HepG2 (cell line): ENCODE measurements around the gene GPT2. TPM values are rescaled to one million over a fixed set of nuclear protein-coding genes. Genes with fewer than 3 reads are reported as not detected.
A peak's percentile ranks its signal among the peaks of the same experiment; 100 is the strongest.

Experiments used
- BORCS8-MEF2B ChIP-seq: sonication (generic); formaldehyde crosslinking; IDR thresholded peaks from 2 replicates; pipeline ENCODE4 v1.8.0; 2022; ENCODE audit warnings: mild to moderate bottlenecking, missing genetic modification reagents
- GFI1 ChIP-seq: sonication (generic); formaldehyde crosslinking; IDR thresholded peaks from 2 replicates; pipeline ENCODE4 v1.5.0; 2020; ENCODE audit warnings: missing genetic modification reagents, mild to moderate bottlenecking, borderline replicate concordance
- GLI4 ChIP-seq: sonication (generic); formaldehyde crosslinking; IDR thresholded peaks from 2 replicates; pipeline ENCODE4 v1.5.1; 2020; ENCODE audit warnings: missing genetic modification reagents, mild to moderate bottlenecking, moderate library complexity, borderline replicate concordance
- HOXD1 ChIP-seq: sonication (generic); formaldehyde crosslinking; IDR thresholded peaks from 2 replicates; pipeline ENCODE4 v1.5.0; 2020; ENCODE audit warnings: missing genetic modification reagents
- NONO ChIP-seq, 2 experiments: fragments of 450-650 bp in 1 of 2; sonication (generic) in 1 of 2; formaldehyde crosslinking in 1 of 2; IDR thresholded peaks in 1 of 2; conservative IDR thresholded peaks in 1 of 2; 2 replicates each; pipeline versions ENCODE4 v1.6.1 to v1.8.0; 2017 to 2022; ENCODE audit warnings: mild to moderate bottlenecking in 1 of 2, missing genetic modification reagents in 1 of 2, moderate library complexity in 1 of 2
- PRPF4 ChIP-seq: fragments of 200-400 bp; formaldehyde crosslinking; IDR thresholded peaks from 2 replicates; pipeline ENCODE4 v1.6.1; 2016; ENCODE audit warnings: low read length, low read depth; ENCODE audit not compliant: poor library complexity, severe bottlenecking
- RARA ChIP-seq: IDR thresholded peaks from 2 replicates; pipeline ENCODE4 v1.6.1; 2016; ENCODE audit warnings: missing genetic modification reagents, missing compliant biosample characterization
- SKI ChIP-seq: fragments of 450-650 bp; IDR thresholded peaks from one replicate; pipeline ENCODE4 v1.6.1; 2018; ENCODE audit warnings: mild to moderate bottlenecking; ENCODE audit not compliant: partially characterized antibody
- TCF7L2 ChIP-seq: IDR thresholded peaks from 2 replicates; pipeline ENCODE4 v1.6.1; 2011; ENCODE audit warnings: mild to moderate bottlenecking, low read depth, low read length, moderate library complexity
- ZFP36L2 ChIP-seq: sonication (generic); formaldehyde crosslinking; IDR thresholded peaks from 2 replicates; pipeline ENCODE4 v1.4.0; 2020; ENCODE audit warnings: missing genetic modification reagents
- ZNF468 ChIP-seq: sonication (generic); formaldehyde crosslinking; IDR thresholded peaks from 2 replicates; pipeline ENCODE4 v1.8.0; 2022; ENCODE audit warnings: mild to moderate bottlenecking, moderate library complexity, missing genetic modification reagents
- ZNF530 ChIP-seq: sonication (generic); formaldehyde crosslinking; IDR thresholded peaks from 2 replicates; pipeline ENCODE4 v1.5.0; 2020; ENCODE audit warnings: low read depth, mild to moderate bottlenecking, missing genetic modification reagents
- ZNF546 ChIP-seq: sonication (generic); formaldehyde crosslinking; conservative IDR thresholded peaks from 2 replicates; pipeline ENCODE4 v1.8.1; 2023; ENCODE audit warnings: mild to moderate bottlenecking, missing genetic modification reagents
- ZNF564 ChIP-seq: sonication (generic); formaldehyde crosslinking; IDR thresholded peaks from 2 replicates; pipeline ENCODE4 v1.8.1; 2023; ENCODE audit warnings: mild to moderate bottlenecking, missing genetic modification reagents
- polyA plus RNA-seq, 8 experiments: library from polyadenylated mRNA; depleted of rRNA in 3 of 8; stranded (reverse) in 7 of 8; unstranded in 1 of 8; fragments of >200 nt; fragmentation: Illumina TruSeq in 4 of 8; extraction: Trizol in 4 of 8; gene quantifications; 2 replicates each; pipeline versions ENCODE4 v1.2.1 to v1.2.3, GENCODE V29; 2011 to 2016; ENCODE audit warnings: low read depth in 4 of 8, missing spikeins in 1 of 8, mixed read lengths in 1 of 8; ENCODE audit not compliant: insufficient read depth in 1 of 8
- total RNA-seq, 5 experiments: library from RNA; depleted of rRNA; stranded (reverse); fragments of >200 nt; fragmentation: Illumina TruSeq; extraction: Trizol; gene quantifications; 2 replicates each; pipeline ENCODE4 v1.2.3, GENCODE V29; 2016; ENCODE audit warnings: low read depth in 1 of 5
- TF ChIP-seq, protein P1 (sequence below): sonication (generic); formaldehyde crosslinking; IDR thresholded peaks from 2 replicates; pipeline ENCODE4 v1.4.0; 2020; ENCODE audit warnings: missing genetic modification reagents
- TF ChIP-seq, protein P2 (sequence below): fragments of 450-650 bp; IDR thresholded peaks from 2 replicates; pipeline ENCODE4 v1.6.1; 2017
- TF ChIP-seq, protein P3 (sequence below): sonication (generic); formaldehyde crosslinking; IDR thresholded peaks from 2 replicates; pipeline ENCODE4 v1.8.0; 2022; ENCODE audit warnings: missing genetic modification reagents, mild to moderate bottlenecking, inconsistent platforms, borderline replicate concordance
- TF ChIP-seq, protein P4 (sequence below): sonication (generic); formaldehyde crosslinking; IDR thresholded peaks from 2 replicates; pipeline ENCODE4 v1.8.1; 2023; ENCODE audit warnings: mild to moderate bottlenecking, inconsistent platforms, moderate library complexity, missing genetic modification reagents, borderline replicate concordance
- TF ChIP-seq, protein P5 (sequence below): sonication (generic); formaldehyde crosslinking; conservative IDR thresholded peaks from 2 replicates; pipeline ENCODE4 v1.8.1; 2023; ENCODE audit warnings: missing genetic modification reagents
- TF ChIP-seq, protein P6 (sequence below): sonication (generic); formaldehyde crosslinking; IDR thresholded peaks from 2 replicates; pipeline ENCODE4 v1.4.0; 2020; ENCODE audit warnings: missing genetic modification reagents

GPT2 gene
- total and polyA plus RNA-seq, 2 of the 13 experiments (the other 11 are each of a cell fraction or from before 2014, with no cell fraction given): 138 to 267 TPM

DNA sequence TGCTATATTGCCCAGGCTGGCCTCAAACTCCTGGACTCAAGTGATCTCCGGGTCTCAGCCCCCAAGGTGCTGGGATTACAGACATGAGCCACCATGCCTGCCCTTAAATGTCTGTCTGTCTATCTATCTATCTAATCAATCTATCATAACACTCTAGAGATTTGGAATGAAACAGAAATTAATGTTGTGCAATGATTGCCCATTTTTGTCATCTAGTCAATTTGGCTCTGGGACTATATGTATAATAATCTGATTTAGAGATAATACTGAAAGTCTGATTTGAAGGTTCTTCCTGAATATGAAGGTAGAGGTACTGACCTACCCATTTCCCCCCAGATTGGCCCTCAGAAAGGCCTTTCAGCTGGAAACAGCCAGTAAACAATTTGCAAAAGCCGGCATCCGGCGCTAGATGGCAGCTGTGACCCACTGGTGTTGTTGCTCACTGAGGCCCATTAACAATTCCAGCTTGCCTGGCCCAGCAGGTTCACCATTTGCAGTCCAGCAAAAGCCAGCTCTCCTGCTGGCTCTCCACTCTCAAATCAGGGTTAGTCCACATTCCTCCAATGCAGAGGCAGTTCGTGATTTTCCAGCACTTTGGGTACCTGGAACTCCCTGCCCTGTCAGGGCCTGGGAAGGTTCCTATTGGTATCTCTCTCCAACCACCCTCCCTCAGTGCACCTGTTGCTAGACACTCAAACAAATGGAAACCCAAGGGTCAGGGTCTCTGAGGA, 30.3 kb upstream of the GPT2 start (continued):
- TF ChIP-seq, protein P1, sequence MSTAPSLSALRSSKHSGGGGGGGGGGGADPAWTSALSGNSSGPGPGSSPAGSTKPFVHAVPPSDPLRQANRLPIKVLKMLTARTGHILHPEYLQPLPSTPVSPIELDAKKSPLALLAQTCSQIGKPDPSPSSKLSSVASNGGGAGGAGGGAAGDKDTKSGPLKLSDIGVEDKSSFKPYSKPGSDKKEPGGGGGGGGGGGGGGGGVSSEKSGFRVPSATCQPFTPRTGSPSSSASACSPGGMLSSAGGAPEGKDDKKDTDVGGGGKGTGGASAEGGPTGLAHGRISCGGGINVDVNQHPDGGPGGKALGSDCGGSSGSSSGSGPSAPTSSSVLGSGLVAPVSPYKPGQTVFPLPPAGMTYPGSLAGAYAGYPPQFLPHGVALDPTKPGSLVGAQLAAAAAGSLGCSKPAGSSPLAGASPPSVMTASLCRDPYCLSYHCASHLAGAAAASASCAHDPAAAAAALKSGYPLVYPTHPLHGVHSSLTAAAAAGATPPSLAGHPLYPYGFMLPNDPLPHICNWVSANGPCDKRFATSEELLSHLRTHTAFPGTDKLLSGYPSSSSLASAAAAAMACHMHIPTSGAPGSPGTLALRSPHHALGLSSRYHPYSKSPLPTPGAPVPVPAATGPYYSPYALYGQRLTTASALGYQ (CRISPR knock-in tag): no peak
- TF ChIP-seq ZNF564 (CRISPR knock-in tag) (no peak), ZNF468 (no peak), RARA (CRISPR knock-in tag) (peak; percentile 43), TCF7L2 (no peak), ZNF546 (no peak), ZFP36L2 (CRISPR knock-in tag) (no peak), BORCS8-MEF2B (CRISPR knock-in tag) (peak; percentile 71; the same call in 1 of the 2 replicates), HOXD1 (no peak), PRPF4 (no peak), GFI1 (CRISPR knock-in tag) (peak; percentile 79; the same call in 1 of the 2 replicates), NONO (IDR thresholded peaks at IDR 0.05) (no peak), NONO (CRISPR knock-in tag; conservative IDR thresholded peaks at IDR 0.05) (peak; percentile 61), SKI (no peak), GLI4 (CRISPR knock-in tag) (0 out of 2 replicates have a peak, but pooled peaks have one; percentile 60), ZNF530 (CRISPR knock-in tag) (no peak)
- TF ChIP-seq, protein P2, sequence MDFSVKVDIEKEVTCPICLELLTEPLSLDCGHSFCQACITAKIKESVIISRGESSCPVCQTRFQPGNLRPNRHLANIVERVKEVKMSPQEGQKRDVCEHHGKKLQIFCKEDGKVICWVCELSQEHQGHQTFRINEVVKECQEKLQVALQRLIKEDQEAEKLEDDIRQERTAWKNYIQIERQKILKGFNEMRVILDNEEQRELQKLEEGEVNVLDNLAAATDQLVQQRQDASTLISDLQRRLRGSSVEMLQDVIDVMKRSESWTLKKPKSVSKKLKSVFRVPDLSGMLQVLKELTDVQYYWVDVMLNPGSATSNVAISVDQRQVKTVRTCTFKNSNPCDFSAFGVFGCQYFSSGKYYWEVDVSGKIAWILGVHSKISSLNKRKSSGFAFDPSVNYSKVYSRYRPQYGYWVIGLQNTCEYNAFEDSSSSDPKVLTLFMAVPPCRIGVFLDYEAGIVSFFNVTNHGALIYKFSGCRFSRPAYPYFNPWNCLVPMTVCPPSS: no peak
- TF ChIP-seq, protein P3, sequence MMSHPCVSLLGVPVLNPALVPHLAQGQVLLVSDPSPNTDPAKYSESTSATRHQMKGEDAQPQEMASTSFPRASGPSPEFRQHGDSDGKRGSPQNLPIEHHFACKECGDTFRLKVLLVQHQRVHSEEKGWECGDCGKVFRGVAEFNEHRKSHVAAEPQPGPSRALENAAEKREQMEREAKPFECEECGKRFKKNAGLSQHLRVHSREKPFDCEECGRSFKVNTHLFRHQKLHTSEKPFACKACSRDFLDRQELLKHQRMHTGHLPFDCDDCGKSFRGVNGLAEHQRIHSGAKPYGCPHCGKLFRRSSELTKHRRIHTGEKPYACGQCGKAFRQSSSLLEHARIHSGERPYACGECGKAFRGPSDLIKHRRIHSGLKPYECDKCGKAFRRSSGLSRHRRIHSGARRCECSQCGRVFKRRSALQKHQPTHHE (CRISPR knock-in tag): no peak
- TF ChIP-seq, protein P4, sequence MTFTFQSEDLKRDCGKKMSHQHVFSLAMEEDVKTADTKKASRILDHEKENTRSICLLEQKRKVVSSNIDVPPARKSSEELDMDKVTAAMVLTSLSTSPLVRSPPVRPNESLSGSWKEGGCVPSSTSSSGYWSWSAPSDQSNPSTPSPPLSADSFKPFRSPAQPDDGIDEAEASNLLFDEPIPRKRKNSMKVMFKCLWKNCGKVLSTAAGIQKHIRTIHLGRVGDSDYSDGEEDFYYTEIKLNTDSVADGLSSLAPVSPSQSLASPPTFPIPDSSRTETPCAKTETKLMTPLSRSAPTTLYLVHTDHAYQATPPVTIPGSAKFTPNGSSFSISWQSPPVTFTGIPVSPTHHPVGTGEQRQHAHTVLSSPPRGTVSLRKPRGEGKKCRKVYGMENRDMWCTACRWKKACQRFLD (CRISPR knock-in tag): no peak
- TF ChIP-seq, protein P5, sequence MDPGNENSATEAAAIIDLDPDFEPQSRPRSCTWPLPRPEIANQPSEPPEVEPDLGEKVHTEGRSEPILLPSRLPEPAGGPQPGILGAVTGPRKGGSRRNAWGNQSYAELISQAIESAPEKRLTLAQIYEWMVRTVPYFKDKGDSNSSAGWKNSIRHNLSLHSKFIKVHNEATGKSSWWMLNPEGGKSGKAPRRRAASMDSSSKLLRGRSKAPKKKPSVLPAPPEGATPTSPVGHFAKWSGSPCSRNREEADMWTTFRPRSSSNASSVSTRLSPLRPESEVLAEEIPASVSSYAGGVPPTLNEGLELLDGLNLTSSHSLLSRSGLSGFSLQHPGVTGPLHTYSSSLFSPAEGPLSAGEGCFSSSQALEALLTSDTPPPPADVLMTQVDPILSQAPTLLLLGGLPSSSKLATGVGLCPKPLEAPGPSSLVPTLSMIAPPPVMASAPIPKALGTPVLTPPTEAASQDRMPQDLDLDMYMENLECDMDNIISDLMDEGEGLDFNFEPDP (CRISPR knock-in tag): no peak
- TF ChIP-seq, protein P6, sequence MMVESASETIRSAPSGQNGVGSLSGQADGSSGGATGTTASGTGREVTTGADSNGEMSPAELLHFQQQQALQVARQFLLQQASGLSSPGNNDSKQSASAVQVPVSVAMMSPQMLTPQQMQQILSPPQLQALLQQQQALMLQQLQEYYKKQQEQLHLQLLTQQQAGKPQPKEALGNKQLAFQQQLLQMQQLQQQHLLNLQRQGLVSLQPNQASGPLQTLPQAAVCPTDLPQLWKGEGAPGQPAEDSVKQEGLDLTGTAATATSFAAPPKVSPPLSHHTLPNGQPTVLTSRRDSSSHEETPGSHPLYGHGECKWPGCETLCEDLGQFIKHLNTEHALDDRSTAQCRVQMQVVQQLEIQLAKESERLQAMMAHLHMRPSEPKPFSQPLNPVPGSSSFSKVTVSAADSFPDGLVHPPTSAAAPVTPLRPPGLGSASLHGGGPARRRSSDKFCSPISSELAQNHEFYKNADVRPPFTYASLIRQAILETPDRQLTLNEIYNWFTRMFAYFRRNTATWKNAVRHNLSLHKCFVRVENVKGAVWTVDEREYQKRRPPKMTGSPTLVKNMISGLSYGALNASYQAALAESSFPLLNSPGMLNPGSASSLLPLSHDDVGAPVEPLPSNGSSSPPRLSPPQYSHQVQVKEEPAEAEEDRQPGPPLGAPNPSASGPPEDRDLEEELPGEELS (CRISPR knock-in tag): peak; percentile 41; the same call in 1 of the 2 replicates
